SK-N-SH (cell line): ENCODE measurements around the gene ASIC2.
A peak's percentile ranks its signal among the peaks of the same experiment; 100 is the strongest.

ENCODE experiments used
- CTCF ChIP-seq: fragments of 200-600 bp; sonication (generic); IDR thresholded peaks from 2 replicates; pipeline ENCODE4 v1.6.1; 2017; ENCODE audit warnings: antibody characterized with exemption, mild to moderate bottlenecking, moderate library complexity
- EZH2phosphoT487 ChIP-seq: fragments of 200-600 bp; sonication (generic); IDR thresholded peaks from 2 replicates; pipeline ENCODE4 v1.6.1; 2017; ENCODE audit warnings: low read depth, mixed run types, mild to moderate bottlenecking, antibody characterized with exemption, moderate library complexity, borderline replicate concordance
- IRF3 ChIP-seq: fragments of 150-350 bp; IDR thresholded peaks from 2 replicates; pipeline ENCODE4 v1.6.1; 2016; ENCODE audit warnings: mild to moderate bottlenecking, low read depth, low read length
- JUND ChIP-seq: IDR thresholded peaks from 2 replicates; pipeline ENCODE4 v1.4.0; 2012
- MAX ChIP-seq: IDR thresholded peaks from 2 replicates; pipeline ENCODE4 v1.4.0; 2012; ENCODE audit warnings: low read depth
- NFIC ChIP-seq: IDR thresholded peaks from 2 replicates; pipeline ENCODE4 v1.4.0; 2012; ENCODE audit warnings: borderline replicate concordance
- NRF1 ChIP-seq: IDR thresholded peaks from 2 replicates; pipeline ENCODE4 v1.6.1; 2012; ENCODE audit warnings: low read depth, mild to moderate bottlenecking, low read length
- RFX5 ChIP-seq: IDR thresholded peaks from 2 replicates; pipeline ENCODE4 v1.6.1; 2012; ENCODE audit warnings: mild to moderate bottlenecking, improper control_type of control experiment, low read length
- USF2 ChIP-seq: fragments of 150-350 bp; IDR thresholded peaks from 2 replicates; pipeline ENCODE4 v1.6.1; 2017; ENCODE audit warnings: antibody characterized with exemption, low read length, low read depth, borderline replicate concordance
- YY1 ChIP-seq: IDR thresholded peaks from 2 replicates; pipeline ENCODE4 v1.4.0; 2012; ENCODE audit warnings: low read depth, mild to moderate bottlenecking

- no peak for TF ChIP-seq NRF1
- no peak for TF ChIP-seq MAX
- TF ChIP-seq NFIC: no peak
- TF ChIP-seq CTCF: peak; percentile 77
- TF ChIP-seq EZH2phosphoT487: no peak
- no peak for TF ChIP-seq JUND
- no peak for TF ChIP-seq YY1
- TF ChIP-seq RFX5: no peak
- no peak for TF ChIP-seq USF2
- TF ChIP-seq IRF3: no peak
Observed at GRCh38 chr17:33038740-33039139, 254.4 kb downstream of the ASIC2 start.
